Sigmoid colon (tissue), 7 donors: Measurements from ENCODE around the gene PRLR. TPM values are rescaled to one million over a fixed set of nuclear protein-coding genes. Genes with fewer than 3 reads are reported as not detected.

ENCODE experiments used
- DNase-seq: peaks from one replicate; pipeline ENCODE4 v3.0.0-alpha.2; 2019
- H3K27ac ChIP-seq, 4 donors: fragments of 200-600 bp; sonication (generic); one replicate each; pipeline ENCODE4 v1.5.1; 2016 to 2019; ENCODE audit warnings: mild to moderate bottlenecking in 1 of 4
- H3K27me3 ChIP-seq, 3 donors: fragments of 200-600 bp; sonication (generic); one replicate each; pipeline ENCODE4 v1.5.1; 2019; ENCODE audit warnings: mild to moderate bottlenecking in 1 of 3
- H3K36me3 ChIP-seq, 4 donors: fragments of 200-600 bp; sonication (generic); one replicate each; pipeline ENCODE4 v1.5.1; 2016 to 2019
- H3K4me1 ChIP-seq, 4 donors: fragments of 200-600 bp; sonication (generic); one replicate each; pipeline ENCODE4 v1.5.1; 2017 to 2019
- H3K4me3 ChIP-seq, 4 donors: fragments of 200-600 bp; sonication (generic); one replicate each; pipeline ENCODE4 v1.5.1; 2017 to 2019; ENCODE audit warnings: mild to moderate bottlenecking in 2 of 4, moderate library complexity in 1 of 4
- H3K9me3 ChIP-seq, 4 donors: fragments of 200-600 bp in 3 of 4; sonication (generic) in 3 of 4; one replicate each; pipeline versions ENCODE4 v1.5.1 to v1.6.1; 2013 to 2019
- EP300 ChIP-seq, 4 donors: sonication (generic); formaldehyde crosslinking; IDR thresholded peaks; one replicate each; pipeline ENCODE4 v1.6.1; 2017; ENCODE audit warnings: antibody characterized with exemption in 4 of 4
- POLR2A ChIP-seq, 2 donors: fragments of 450-650 bp; IDR thresholded peaks; one replicate each; pipeline ENCODE4 v1.6.1; 2016; ENCODE audit warnings: antibody characterized with exemption in 2 of 2, mild to moderate bottlenecking in 2 of 2, moderate library complexity in 2 of 2
- POLR2AphosphoS5 ChIP-seq, 4 donors: sonication (generic); formaldehyde crosslinking; IDR thresholded peaks; one replicate each; pipeline ENCODE4 v1.6.1; 2017; ENCODE audit warnings: antibody characterized with exemption in 4 of 4
- WGBS, 2 donors: extraction: QIAGEN DNeasy Blood & Tissue Kit; methylation state at CpG; one replicate each; pipeline ENCODE4 v1.1.7; 2013; 5-methylcytosine and 5-hydroxymethylcytosine counted together
- intact Hi-C: fragments of 100-400 bp; cut with DNase I; formaldehyde crosslinking; loops from one replicate; pipeline ENCODE4 v1.15.1; 2023
- polyA plus RNA-seq, 3 donors: library from polyadenylated mRNA; stranded (reverse); fragments of 200-250 nt; gene quantifications; one replicate each; pipeline ENCODE4 v1.2.3, GENCODE V29; 2013
- total RNA-seq, 4 donors: library from RNA; depleted of rRNA; stranded (reverse); fragments of >200 nt; gene quantifications; one replicate each; pipeline ENCODE4 v1.1.0, GENCODE V29; 2016
- TF ChIP-seq, protein P1 (sequence below), 4 experiments: fragments of 450-650 bp in 3 of 4; fragments of 200-600 bp in 1 of 4; IDR thresholded peaks; one replicate each; pipeline ENCODE4 v1.5.1; 2016 to 2019; ENCODE audit warnings: antibody characterized with exemption in 4 of 4, mild to moderate bottlenecking in 3 of 4, moderate library complexity in 2 of 4
- donor health status: healthy with polysubstance abuse.
- donor health status: Bipolar disorder and iron deficiency.
- donor health status: healthy.

Gene PRLR
- total and polyA plus RNA-seq, 7 donors = 0.60 to 1.9 (median 0.95) TPM

DNA sequence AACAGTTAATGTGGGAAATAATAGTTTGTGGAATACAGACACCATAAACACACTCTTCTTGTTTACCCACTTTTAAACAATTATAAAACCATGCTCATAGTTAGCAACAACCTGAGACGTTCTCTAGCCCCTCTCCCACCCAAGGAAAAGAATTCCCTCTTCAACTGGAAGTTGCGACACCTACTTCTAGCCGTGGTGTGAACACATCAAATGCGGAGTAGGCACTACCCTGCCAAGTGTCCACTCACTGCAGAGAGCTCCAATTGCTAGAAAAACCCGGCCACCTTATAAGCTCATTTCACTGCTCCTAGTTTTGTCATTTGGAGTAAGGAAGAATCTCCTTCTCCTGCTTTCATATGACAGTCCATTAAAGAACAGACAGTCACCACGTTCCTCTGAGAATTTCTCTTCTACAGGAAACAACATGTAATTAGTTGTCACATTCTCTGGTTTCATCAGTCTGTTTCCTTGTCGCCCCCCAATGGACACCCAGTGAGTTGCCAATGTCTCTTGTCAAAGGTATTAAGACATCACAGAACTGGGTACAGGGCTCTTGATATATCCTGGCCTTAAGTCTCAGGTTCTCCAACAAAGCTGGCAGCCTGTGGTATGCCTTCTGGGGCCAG lies 47.3 kb downstream of the PRLR start:
- H3K4me1 ChIP-seq = no peaks in the 10 kb centered on the region
- DNase-seq = no peak
- H3K36me3 ChIP-seq = no peaks in the 10 kb centered on the region
- no peaks in the 10 kb centered on the region for H3K27me3 ChIP-seq
- intact Hi-C loops = no loop called here
- 44 to 49% methylated on average over 7 of the region's 7 CpGs for WGBS, 2 donors
- TF ChIP-seq EP300 (IDR thresholded peaks at IDR 0.05) (no peak), POLR2AphosphoS5 (IDR thresholded peaks at IDR 0.05) (no peak), POLR2A (IDR thresholded peaks at IDR 0.05) (no peak)
- TF ChIP-seq, protein P1, sequence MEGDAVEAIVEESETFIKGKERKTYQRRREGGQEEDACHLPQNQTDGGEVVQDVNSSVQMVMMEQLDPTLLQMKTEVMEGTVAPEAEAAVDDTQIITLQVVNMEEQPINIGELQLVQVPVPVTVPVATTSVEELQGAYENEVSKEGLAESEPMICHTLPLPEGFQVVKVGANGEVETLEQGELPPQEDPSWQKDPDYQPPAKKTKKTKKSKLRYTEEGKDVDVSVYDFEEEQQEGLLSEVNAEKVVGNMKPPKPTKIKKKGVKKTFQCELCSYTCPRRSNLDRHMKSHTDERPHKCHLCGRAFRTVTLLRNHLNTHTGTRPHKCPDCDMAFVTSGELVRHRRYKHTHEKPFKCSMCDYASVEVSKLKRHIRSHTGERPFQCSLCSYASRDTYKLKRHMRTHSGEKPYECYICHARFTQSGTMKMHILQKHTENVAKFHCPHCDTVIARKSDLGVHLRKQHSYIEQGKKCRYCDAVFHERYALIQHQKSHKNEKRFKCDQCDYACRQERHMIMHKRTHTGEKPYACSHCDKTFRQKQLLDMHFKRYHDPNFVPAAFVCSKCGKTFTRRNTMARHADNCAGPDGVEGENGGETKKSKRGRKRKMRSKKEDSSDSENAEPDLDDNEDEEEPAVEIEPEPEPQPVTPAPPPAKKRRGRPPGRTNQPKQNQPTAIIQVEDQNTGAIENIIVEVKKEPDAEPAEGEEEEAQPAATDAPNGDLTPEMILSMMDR (IDR thresholded peaks at IDR 0.05) = peak in 1 of 4 experiments; percentile 15
- H3K9me3 ChIP-seq = no peaks in the 10 kb centered on the region
- H3K27ac ChIP-seq = no peak overlapping the region
- no peak overlapping the region for H3K4me3 ChIP-seq

DNA sequence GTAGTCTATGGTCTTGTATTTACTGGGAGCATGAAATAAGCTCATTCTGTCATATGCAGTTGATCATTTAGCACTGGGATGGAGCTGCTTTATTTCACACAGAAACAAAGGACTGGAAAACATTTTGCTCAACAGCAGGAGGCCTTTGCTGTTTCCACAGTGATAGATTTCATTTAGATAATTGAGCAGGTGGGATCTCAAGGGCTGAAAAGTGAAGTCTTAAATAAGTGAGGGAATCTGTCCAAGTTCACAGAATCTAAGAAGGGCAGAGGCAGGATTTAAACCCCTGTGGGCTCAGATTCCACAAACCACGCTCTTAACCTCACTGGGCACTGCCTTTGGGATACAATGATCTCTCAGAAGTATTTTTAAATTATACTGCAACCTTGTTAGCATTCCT lies 47.8 kb downstream of the PRLR start:
- H3K4me3 ChIP-seq = no peak overlapping the region
- 89 to 93% methylated on average over 1 of the region's 1 CpG for WGBS, 2 donors
- intact Hi-C loops = no loop called here

DNA sequence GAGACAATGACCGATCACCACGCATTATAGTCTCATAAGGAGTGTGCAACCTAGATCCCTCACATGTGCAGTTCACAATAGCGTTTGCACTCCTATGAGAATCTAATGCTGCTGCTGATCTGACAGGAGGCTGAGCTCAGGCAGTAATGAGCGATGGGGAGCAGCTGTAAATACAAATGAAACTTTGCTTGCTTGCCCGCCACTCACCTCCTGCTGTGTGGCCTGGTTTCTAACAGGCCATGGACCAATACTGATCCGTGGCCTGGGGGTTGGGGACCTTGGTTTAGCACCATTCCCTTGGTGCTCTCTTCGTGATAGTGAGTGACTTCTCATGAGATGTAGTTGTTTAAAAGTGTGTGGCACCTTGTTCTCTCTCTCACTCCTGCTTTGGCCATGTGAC lies 50.2 kb downstream of the PRLR start:
- 93 to 94% methylated on average over 7 of the region's 7 CpGs for WGBS, 2 donors
- no peak overlapping the region for H3K27ac ChIP-seq
- H3K4me3 ChIP-seq = no peak overlapping the region
- no peaks in the 10 kb centered on the region for H3K27me3 ChIP-seq
- H3K4me1 ChIP-seq = no peaks in the 10 kb centered on the region
- TF ChIP-seq POLR2A (IDR thresholded peaks at IDR 0.05) (no peak), EP300 (IDR thresholded peaks at IDR 0.05) (no peak), POLR2AphosphoS5 (IDR thresholded peaks at IDR 0.05) (no peak)
- TF ChIP-seq, protein P1 (IDR thresholded peaks at IDR 0.05) = no peak
- no peak for DNase-seq
- intact Hi-C loops = no loop called here
- no peaks in the 10 kb centered on the region for H3K9me3 ChIP-seq
- H3K36me3 ChIP-seq = no peaks in the 10 kb centered on the region

More for the DNA sequence above, 47.8 kb downstream of the PRLR start:
- no peak for DNase-seq
- no peaks in the 10 kb centered on the region for H3K9me3 ChIP-seq
- TF ChIP-seq POLR2AphosphoS5 (IDR thresholded peaks at IDR 0.05) = no peak
- TF ChIP-seq EP300 (IDR thresholded peaks at IDR 0.05) = no peak
- TF ChIP-seq, protein P1 (IDR thresholded peaks at IDR 0.05) = no peak
- TF ChIP-seq POLR2A (IDR thresholded peaks at IDR 0.05) = no peak
- H3K27ac ChIP-seq = no peak overlapping the region
- H3K4me1 ChIP-seq = no peaks in the 10 kb centered on the region
- H3K27me3 ChIP-seq = no peaks in the 10 kb centered on the region
- no peaks in the 10 kb centered on the region for H3K36me3 ChIP-seq

DNA sequence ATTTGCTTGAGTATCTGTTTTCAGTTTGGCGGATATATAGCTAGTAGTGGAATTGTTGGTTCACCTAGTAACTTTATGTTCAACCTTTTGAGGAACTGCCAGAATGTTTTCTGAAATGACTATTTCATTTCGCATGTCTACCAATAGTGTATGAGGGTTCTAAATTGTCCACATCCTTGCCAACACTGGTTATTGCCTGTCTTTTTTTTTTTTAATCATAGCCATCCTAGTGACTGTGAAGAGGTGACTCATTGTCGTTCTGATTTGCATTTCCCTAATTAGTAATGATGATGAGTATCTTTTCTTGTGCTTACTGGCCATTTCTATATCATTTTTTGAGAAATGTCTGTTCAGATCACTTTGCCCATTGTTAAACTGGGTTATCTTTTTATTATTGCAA lies 52.5 kb downstream of the PRLR start:
- Histone ChIP-seq H3K27me3 (no peaks in the 10 kb centered on the region), H3K36me3 (no peaks in the 10 kb centered on the region), H3K4me3 (no peak overlapping the region), H3K27ac (no peak overlapping the region), H3K4me1 (no peaks in the 10 kb centered on the region), H3K9me3 (no peaks in the 10 kb centered on the region)
- TF ChIP-seq POLR2AphosphoS5 (IDR thresholded peaks at IDR 0.05) = no peak
- TF ChIP-seq EP300 (IDR thresholded peaks at IDR 0.05) = no peak
- TF ChIP-seq, protein P1 (IDR thresholded peaks at IDR 0.05) = no peak
- TF ChIP-seq POLR2A (IDR thresholded peaks at IDR 0.05) = no peak
- intact Hi-C loops = no loop called here
- no peak for DNase-seq
- 89 to 93% methylated on average over 3 of the region's 3 CpGs for WGBS, 2 donors

DNA sequence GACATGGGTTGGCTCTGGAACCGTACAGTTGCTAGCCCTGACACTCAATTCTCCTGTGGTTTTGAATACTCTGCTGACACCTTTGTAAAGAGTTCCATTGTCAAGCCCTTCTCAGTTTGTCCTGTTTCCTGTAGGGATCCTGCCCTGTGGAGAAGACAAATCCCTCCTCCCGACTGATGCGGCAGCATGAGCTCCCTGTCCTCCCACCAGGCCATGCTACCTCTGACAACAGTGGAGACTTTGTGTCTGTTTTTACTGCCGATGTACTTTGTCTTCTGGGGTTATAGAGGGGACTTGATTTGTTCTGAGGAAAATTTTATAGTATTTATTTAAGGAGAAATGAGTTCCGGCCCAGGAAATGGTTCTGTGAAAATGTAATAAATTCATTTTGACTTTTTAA lies 57.8 kb downstream of the PRLR start:
- Histone ChIP-seq H3K27me3 (no peaks in the 10 kb centered on the region), H3K27ac (no peak overlapping the region), H3K9me3 (peaks cover 0 to 9% (median 0%) of the 10 kb centered on the region in 4 donors), H3K36me3 (no peaks in the 10 kb centered on the region), H3K4me3 (no peak overlapping the region), H3K4me1 (no peaks in the 10 kb centered on the region)
- 20 to 58% methylated on average over 5 of the region's 5 CpGs for WGBS, 2 donors
- DNase-seq = no peak
- intact Hi-C loops = no loop called here
- TF ChIP-seq, protein P1 (IDR thresholded peaks at IDR 0.05) = no peak
- TF ChIP-seq POLR2A (IDR thresholded peaks at IDR 0.05) (no peak), POLR2AphosphoS5 (IDR thresholded peaks at IDR 0.05) (no peak), EP300 (IDR thresholded peaks at IDR 0.05) (no peak)
